GM13976 (cell line): Measurements from ENCODE around the gene MGAT4C.

ENCODE experiments used
- DNase-seq: peaks from one replicate; pipeline ENCODE4 v3.0.0; 2012; ENCODE audit warnings: low spot score
- CTCF ChIP-seq: IDR thresholded peaks from 2 replicates; pipeline ENCODE4 v1.5.1; 2012; ENCODE audit warnings: borderline replicate concordance, mild to moderate bottlenecking; ENCODE audit not compliant: insufficient read depth; ENCODE audit errors: extremely low read depth, missing control alignments, control extremely low read depth
- in situ Hi-C: fragments of 300-500 bp; cut with MboI; formaldehyde crosslinking; loops from one replicate; pipeline ENCODE4 v1.12.0; 2022; ENCODE audit warnings: low sequenced_read_pairs, mixed read lengths, inconsistent platforms; ENCODE audit not compliant: unreplicated experiment

The MGAT4C gene

GRCh38 chr12:86186449-86186848 lies 69.7 kb downstream of the MGAT4C start:
- no peak for TF ChIP-seq CTCF
- in situ Hi-C loops, result no loop called here
- DNase-seq, result no peak

GRCh38 chr12:86179855-86180254 lies 76.3 kb downstream of the MGAT4C start:
- DNase-seq, result no peak
- in situ Hi-C loops, result no loop called here
- no peak for TF ChIP-seq CTCF

- no peak for TF ChIP-seq CTCF
- in situ Hi-C loops, result no loop called here
- DNase-seq, result no peak
Measured at GRCh38 chr12:86174188-86174587, 82.0 kb downstream of the MGAT4C start.

- no peak for TF ChIP-seq CTCF
- in situ Hi-C loops, result no loop called here
- no peak for DNase-seq
Measured at GRCh38 chr12:86172913-86173443, 83.2 kb downstream of the MGAT4C start.

GRCh38 chr12:86170051-86170450 lies 86.1 kb downstream of the MGAT4C start:
- no peak for DNase-seq
- in situ Hi-C loops, result no loop called here
- TF ChIP-seq CTCF, result no peak

GRCh38 chr12:86158956-86159355 lies 97.2 kb downstream of the MGAT4C start:
- DNase-seq, result no peak
- TF ChIP-seq CTCF, result no peak

GRCh38 chr12:86154620-86155019 lies 101.6 kb downstream of the MGAT4C start:
- in situ Hi-C loops, result no loop called here
- TF ChIP-seq CTCF, result no peak

More at GRCh38 chr12:86158956-86159355, 97.2 kb downstream of the MGAT4C start:
- in situ Hi-C loops, result no loop called here

More at GRCh38 chr12:86154620-86155019, 101.6 kb downstream of the MGAT4C start:
- DNase-seq, result no peak
